AG10803 (cell line): ENCODE results near the gene SLC66A3.

Source experiments
- DNase-seq: peaks from one replicate; pipeline ENCODE4 v3.0.0; 2010; ENCODE audit warnings: low read depth
- H3K4me3 ChIP-seq: 2 replicates; pipeline ENCODE4 v1.5.1; 2011; ENCODE audit warnings: mild to moderate bottlenecking, low read length, control low read depth
- CTCF ChIP-seq: conservative IDR thresholded peaks from 2 replicates; pipeline ENCODE4 v1.5.1; 2011; ENCODE audit warnings: mild to moderate bottlenecking, low read length, control low read depth, inconsistent platforms

Gene SLC66A3

GRCh38 chr2:11122380-11122779, 32.9 kb upstream of the SLC66A3 start:
- no peak for TF ChIP-seq CTCF
- no peak for DNase-seq
- no peak overlapping the region for H3K4me3 ChIP-seq

DNA sequence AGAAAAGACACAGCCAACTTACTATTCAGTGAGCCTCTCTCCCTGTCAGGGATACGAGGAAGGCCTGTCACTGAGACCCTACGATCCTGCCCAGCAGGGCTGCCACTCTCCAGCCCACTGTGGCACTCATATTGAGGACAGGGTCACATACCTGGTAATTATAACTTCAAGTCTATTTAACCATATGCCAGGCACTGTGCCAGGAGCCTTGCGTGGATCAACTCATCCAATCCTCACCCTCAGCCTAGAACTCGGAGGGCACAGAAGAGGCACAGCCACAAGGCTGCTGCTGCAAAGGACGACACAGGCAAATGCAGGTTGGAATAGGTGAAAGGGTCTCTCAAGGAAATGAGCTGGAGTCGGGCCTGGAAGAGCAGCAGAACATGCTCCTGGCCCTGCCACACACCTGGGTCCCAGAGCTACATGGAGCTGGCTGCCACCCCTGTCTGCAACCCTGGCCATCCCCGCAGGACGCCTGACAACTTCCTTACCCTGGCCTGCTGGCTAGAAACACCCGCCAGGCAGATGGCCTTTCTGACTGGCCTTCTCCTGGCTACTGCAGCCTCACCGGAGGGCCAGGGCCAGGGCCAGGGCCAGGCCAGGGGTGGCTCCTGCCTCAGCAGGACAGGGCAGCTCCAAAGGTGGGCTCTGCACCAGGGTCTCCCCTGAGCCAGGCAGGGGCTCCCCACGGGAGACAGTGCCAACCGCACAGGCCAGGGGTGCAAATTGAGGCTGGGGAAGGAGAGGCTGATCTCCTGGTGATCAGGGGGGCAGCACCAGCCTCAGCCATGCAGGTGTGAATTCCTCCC, 32.1 kb upstream of the SLC66A3 start:
- no peak overlapping the region for H3K4me3 ChIP-seq
- no peak for DNase-seq
- no peak for TF ChIP-seq CTCF

- peak; percentile 93 for TF ChIP-seq CTCF
- no peak overlapping the region for H3K4me3 ChIP-seq
- DNase-seq = peak; percentile 20
Observed at GRCh38 chr2:11123856-11124759, 31.2 kb upstream of the SLC66A3 start.

DNA sequence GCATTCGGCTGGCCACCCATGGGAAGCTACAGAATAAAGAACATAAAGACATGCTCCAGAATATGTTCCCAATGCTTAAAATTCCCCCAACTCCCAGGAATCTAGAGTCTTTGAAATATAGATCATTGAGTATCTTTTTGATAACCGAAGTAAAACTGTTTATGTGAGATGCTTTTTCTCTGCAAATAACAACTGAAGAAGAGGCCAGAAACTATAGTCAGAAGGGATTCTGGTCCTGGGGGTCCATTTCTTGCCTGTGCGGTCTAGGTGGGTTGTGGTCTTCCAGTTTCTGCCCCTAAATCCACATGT, 30.6 kb upstream of the SLC66A3 start:
- no peak overlapping the region for H3K4me3 ChIP-seq
- no peak for TF ChIP-seq CTCF

DNA sequence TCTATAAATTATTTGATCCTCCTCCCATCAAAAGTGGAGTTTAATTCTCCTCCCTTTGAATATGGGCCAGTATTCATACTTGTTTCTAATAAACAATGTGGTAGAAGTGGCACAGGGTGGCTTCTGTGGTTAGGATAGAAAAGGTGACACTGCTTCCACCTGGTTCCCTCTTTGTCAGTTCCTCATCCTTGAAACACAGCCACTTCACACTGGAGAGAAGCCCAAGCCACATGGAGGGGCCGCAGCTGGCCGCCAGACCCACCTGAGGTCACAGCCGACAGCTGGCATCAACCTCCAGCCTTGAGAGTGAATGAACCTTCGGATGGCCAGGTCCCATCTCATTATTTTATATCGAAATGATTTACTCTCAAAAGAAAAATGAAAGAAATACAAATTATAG, 27.5 kb upstream of the SLC66A3 start:
- TF ChIP-seq CTCF = no peak
- no peak for DNase-seq

More for the DNA sequence above, 30.6 kb upstream of the SLC66A3 start:
- DNase-seq = no peak

DNA sequence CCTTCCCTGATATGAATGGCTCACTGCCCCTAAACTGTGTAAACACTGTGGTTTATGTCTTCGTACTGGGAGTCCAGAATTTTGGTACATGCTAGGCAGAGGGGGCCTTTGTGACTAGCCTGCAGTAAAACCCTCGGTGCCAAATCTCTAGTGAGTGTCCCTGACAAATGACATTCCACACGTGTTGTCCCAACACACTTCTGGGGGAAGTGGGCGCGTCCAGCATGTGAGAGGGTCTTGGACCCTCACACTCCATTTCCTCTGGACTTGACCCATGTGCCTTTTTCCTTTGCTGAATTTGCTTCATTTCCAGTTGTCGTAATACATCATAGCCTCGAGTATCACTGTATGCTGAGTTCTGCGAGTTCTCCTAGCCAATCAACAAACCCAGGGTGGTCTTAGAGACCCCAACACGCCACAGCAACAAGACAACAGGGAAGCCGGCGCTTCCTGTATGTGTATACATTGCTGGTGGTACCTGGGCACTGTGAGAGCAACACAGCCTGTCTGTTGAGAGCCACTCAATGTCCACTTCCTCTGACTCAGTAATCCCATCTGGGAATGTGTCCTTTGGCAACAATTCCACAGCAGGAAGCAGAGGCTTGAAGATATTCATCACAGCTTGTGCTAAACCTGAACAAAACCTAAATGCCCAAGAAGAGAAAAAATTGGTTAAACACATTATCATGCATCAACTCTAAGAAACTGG, 26.9 kb upstream of the SLC66A3 start:
- DNase-seq = peak; percentile 71

More for the DNA sequence above, 27.5 kb upstream of the SLC66A3 start:
- H3K4me3 ChIP-seq = no peak overlapping the region

More for the DNA sequence above, 26.9 kb upstream of the SLC66A3 start:
- TF ChIP-seq CTCF = no peak
- H3K4me3 ChIP-seq = no peak overlapping the region
